Measurements from ENCODE around the gene MYO1H. TPM values are rescaled to one million over a fixed set of nuclear protein-coding genes. Genes with fewer than 3 reads are reported as not detected.

Gene MYO1H
- total RNA-seq, 1 donor from 2014 or later: 4.4 TPM

DNA sequence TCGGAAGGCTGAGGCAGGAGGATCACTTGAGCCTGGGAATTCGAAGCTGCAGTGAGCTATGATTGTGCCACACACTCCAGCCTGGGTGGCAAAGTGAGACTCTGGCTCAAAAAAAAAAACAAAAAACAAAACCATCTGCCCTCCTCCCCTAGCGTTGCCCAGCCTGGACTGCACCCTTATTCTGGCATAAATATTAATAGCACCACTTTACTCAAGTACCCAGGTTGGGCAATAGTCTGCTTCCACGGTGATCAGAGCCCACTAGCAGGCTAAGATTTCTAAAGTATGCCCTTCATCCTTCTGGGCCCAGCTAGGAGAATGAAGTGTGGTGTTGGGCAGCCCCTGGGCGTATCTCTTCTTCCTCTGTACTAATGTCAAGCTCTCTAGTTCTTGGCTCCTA lies 96.1 kb downstream of the MYO1H start:
- Mint-ChIP-seq H3K36me3 (ENCODE audit: low read depth, unreplicated experiment) (peaks cover 30% of the 10 kb centered on the region), H3K4me1 (ENCODE audit: unreplicated experiment) (peaks cover 35% of the 10 kb centered on the region), H3K27ac (ENCODE audit: unreplicated experiment) (peak overlapping the region; percentile 94), H3K4me3 (ENCODE audit: unreplicated experiment) (no peak overlapping the region), H3K27me3 (ENCODE audit: unreplicated experiment) (peaks cover 2% of the 10 kb centered on the region), H3K9me3 (ENCODE audit: unreplicated experiment) (no peaks in the 10 kb centered on the region)
- TF ChIP-seq, protein P1, sequence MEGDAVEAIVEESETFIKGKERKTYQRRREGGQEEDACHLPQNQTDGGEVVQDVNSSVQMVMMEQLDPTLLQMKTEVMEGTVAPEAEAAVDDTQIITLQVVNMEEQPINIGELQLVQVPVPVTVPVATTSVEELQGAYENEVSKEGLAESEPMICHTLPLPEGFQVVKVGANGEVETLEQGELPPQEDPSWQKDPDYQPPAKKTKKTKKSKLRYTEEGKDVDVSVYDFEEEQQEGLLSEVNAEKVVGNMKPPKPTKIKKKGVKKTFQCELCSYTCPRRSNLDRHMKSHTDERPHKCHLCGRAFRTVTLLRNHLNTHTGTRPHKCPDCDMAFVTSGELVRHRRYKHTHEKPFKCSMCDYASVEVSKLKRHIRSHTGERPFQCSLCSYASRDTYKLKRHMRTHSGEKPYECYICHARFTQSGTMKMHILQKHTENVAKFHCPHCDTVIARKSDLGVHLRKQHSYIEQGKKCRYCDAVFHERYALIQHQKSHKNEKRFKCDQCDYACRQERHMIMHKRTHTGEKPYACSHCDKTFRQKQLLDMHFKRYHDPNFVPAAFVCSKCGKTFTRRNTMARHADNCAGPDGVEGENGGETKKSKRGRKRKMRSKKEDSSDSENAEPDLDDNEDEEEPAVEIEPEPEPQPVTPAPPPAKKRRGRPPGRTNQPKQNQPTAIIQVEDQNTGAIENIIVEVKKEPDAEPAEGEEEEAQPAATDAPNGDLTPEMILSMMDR (IDR thresholded peaks at IDR 0.05; ENCODE audit: unreplicated experiment): no peak
- no peak for DNase-seq (ENCODE audit: low spot score)

DNA sequence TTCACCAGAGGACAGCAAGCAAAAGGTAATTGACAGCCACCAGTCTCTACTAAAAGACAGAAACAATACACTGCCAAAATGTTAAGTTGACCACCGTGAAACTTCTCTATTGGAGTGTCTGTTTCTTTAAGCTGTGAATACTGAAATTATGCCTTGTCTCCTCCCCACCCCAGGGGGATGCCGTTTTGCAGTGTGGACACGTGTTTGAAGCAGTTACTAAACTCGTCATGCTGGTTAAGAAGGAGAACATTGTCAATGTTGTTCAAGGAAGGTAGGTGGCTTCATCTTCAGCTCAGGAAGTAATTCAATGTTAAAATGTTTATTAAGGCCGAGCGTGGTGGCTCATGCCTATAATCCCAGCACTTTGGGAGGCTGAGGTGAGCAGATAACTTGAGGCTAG lies 96.6 kb downstream of the MYO1H start:
- H3K27me3 Mint-ChIP-seq (ENCODE audit: unreplicated experiment): peaks cover 2% of the 10 kb centered on the region
- peaks cover 39% of the 10 kb centered on the region for H3K4me1 Mint-ChIP-seq (ENCODE audit: unreplicated experiment)
- DNase-seq (ENCODE audit: low spot score): no peak
- H3K4me3 Mint-ChIP-seq (ENCODE audit: unreplicated experiment): no peak overlapping the region
- no peaks in the 10 kb centered on the region for H3K9me3 Mint-ChIP-seq (ENCODE audit: unreplicated experiment)
- peaks cover 34% of the 10 kb centered on the region for H3K36me3 Mint-ChIP-seq (ENCODE audit: low read depth, unreplicated experiment)
- H3K27ac Mint-ChIP-seq (ENCODE audit: unreplicated experiment): peak overlapping the region; percentile 94
- TF ChIP-seq, protein P1 (IDR thresholded peaks at IDR 0.05; ENCODE audit: unreplicated experiment): no peak

- Mint-ChIP-seq H3K27me3 (ENCODE audit: unreplicated experiment) (peaks cover 2% of the 10 kb centered on the region), H3K36me3 (ENCODE audit: low read depth, unreplicated experiment) (peaks cover 40% of the 10 kb centered on the region), H3K4me1 (ENCODE audit: unreplicated experiment) (peaks cover 46% of the 10 kb centered on the region), H3K27ac (ENCODE audit: unreplicated experiment) (peak overlapping the region; percentile 94), H3K4me3 (ENCODE audit: unreplicated experiment) (no peak overlapping the region), H3K9me3 (ENCODE audit: unreplicated experiment) (no peaks in the 10 kb centered on the region)
- no peak for DNase-seq (ENCODE audit: low spot score)
- TF ChIP-seq, protein P1 (IDR thresholded peaks at IDR 0.05; ENCODE audit: unreplicated experiment): no peak
Observed at GRCh38 chr12:109445191-109445609, 97.5 kb downstream of the MYO1H start.

DNA sequence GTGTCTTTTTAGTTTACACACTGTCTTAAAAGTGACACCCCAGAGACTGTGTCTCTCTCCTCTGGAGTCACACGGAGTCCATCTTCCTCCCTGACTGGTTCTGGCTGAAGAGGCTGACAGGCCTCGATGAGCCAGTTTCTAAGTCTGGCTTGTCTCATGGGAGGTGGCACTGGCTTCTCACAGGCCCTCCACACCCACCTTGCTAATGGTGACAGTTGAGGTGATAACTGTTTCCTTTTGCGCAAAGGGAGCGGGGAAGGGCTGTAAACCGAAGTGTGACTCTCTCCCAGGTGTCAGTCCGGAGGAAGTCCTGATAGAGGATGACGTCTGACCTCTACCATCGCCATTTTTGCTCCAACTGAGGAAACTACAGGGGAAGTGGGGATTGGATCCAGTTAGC lies 99.2 kb downstream of the MYO1H start:
- Mint-ChIP-seq H3K27ac (ENCODE audit: unreplicated experiment) (no peak overlapping the region), H3K27me3 (ENCODE audit: unreplicated experiment) (peaks cover 5% of the 10 kb centered on the region), H3K9me3 (ENCODE audit: unreplicated experiment) (no peaks in the 10 kb centered on the region), H3K4me3 (ENCODE audit: unreplicated experiment) (no peak overlapping the region), H3K4me1 (ENCODE audit: unreplicated experiment) (peaks cover 58% of the 10 kb centered on the region), H3K36me3 (ENCODE audit: low read depth, unreplicated experiment) (peaks cover 42% of the 10 kb centered on the region)
- no peak for DNase-seq (ENCODE audit: low spot score)
- TF ChIP-seq, protein P1 (IDR thresholded peaks at IDR 0.05; ENCODE audit: unreplicated experiment): no peak

GRCh38 chr12:109447482-109447881 lies 99.8 kb downstream of the MYO1H start:
- Mint-ChIP-seq H3K36me3 (ENCODE audit: low read depth, unreplicated experiment) (peaks cover 48% of the 10 kb centered on the region), H3K9me3 (ENCODE audit: unreplicated experiment) (no peaks in the 10 kb centered on the region), H3K4me3 (ENCODE audit: unreplicated experiment) (no peak overlapping the region), H3K27ac (ENCODE audit: unreplicated experiment) (no peak overlapping the region), H3K27me3 (ENCODE audit: unreplicated experiment) (peaks cover 5% of the 10 kb centered on the region), H3K4me1 (ENCODE audit: unreplicated experiment) (peaks cover 65% of the 10 kb centered on the region)
- TF ChIP-seq, protein P1 (IDR thresholded peaks at IDR 0.05; ENCODE audit: unreplicated experiment): no peak
- no peak for DNase-seq (ENCODE audit: low spot score)
